ENCODE results near the gene IFNA13.

The IFNA13 gene

DNA sequence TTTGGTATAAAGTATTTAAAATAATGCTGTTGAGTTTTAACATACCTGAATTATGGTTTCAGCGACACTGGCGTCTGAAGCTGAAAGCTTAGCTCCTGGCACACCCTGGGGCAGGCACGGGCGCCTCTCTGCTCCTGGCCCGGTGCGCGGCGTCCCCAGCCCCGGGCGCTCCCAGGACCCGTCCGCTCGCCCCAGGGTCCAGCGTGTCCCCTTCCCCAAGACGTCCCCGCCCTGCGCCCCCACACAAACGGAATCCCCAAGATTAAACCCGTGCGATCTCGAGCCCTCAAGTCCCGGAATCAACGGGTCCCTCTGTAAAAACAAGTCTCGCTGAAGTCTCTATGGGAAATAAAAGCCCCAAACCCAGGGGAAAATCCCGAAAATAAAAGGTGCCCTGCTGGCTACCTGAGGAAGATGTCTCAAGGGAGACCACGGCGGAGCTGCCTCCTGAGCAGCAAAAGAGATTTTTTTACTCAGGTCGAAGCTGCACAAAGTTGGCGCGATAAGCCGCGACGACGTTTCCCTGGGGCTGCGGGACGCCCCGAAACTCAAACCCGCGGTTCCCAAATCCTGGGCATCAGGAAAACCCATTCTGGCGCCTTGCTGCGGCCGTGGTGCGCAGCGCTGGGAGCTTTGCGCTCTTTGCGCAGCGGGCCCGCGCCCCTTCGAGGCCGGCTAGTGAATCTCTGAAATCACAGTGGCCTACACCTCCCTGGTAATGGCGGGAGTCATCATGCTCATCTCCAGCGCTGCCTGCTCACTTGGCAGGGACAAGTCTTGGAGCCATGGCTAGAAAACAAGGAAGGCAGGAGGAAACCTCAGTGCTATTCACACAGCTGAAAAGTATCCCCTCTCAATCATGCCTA is 34.8 kb upstream of the IFNA13 start (continued):
- TF ChIP-seq ZNF221 (tag by site-specific recombination; IDR thresholded peaks at IDR 0.05; ENCODE audit: borderline replicate concordance), result no peak
- TF ChIP-seq ZBTB8A (tag by site-specific recombination; IDR thresholded peaks at IDR 0.05), result no peak
- no peak for TF ChIP-seq ZNF768 (tag by site-specific recombination; IDR thresholded peaks at IDR 0.05)
- TF ChIP-seq, protein P1, sequence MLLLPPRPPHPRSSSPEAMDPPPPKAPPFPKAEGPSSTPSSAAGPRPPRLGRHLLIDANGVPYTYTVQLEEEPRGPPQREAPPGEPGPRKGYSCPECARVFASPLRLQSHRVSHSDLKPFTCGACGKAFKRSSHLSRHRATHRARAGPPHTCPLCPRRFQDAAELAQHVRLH (tag by site-specific recombination; IDR thresholded peaks at IDR 0.05), result no peak
- no peak for TF ChIP-seq PRDM2 (tag by site-specific recombination; IDR thresholded peaks at IDR 0.05; ENCODE audit: borderline replicate concordance)
- TF ChIP-seq ZNF645 (tag by site-specific recombination; IDR thresholded peaks at IDR 0.05), result no peak
- TF ChIP-seq, protein P2, sequence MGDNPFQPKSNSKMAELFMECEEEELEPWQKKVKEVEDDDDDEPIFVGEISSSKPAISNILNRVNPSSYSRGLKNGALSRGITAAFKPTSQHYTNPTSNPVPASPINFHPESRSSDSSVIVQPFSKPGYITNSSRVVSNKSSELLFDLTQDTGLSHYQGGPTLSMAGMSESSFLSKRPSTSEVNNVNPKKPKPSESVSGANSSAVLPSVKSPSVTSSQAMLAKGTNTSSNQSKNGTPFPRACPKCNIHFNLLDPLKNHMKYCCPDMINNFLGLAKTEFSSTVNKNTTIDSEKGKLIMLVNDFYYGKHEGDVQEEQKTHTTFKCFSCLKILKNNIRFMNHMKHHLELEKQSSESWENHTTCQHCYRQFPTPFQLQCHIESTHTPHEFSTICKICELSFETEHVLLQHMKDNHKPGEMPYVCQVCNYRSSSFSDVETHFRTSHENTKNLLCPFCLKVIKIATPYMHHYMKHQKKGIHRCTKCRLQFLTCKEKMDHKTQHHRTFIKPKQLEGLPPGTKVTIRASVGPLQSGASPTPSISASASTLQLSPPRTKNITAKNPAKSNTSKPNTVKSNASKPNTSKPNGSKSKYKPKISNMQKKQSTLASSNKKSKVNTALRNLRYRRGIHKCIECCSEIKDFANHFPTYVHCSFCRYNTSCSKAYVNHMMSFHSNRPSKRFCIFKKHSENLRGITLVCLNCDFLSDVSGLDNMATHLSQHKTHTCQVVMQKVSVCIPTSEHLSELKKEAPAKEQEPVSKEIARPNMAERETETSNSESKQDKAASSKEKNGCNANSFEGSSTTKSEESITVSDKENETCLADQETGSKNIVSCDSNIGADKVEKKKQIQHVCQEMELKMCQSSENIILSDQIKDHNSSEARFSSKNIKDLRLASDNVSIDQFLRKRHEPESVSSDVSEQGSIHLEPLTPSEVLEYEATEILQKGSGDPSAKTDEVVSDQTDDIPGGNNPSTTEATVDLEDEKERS (tag by site-specific recombination; IDR thresholded peaks at IDR 0.05), result no peak
- TF ChIP-seq PRDM6 (tag by site-specific recombination; IDR thresholded peaks at IDR 0.05), result no peak
- no peak for TF ChIP-seq ZNF366 (tag by site-specific recombination; conservative IDR thresholded peaks at IDR 0.05)
- TF ChIP-seq ZBTB17 (tag by site-specific recombination; IDR thresholded peaks at IDR 0.05), result 0 out of 2 replicates have a peak, but pooled peaks have one; percentile 36
- no peak for TF ChIP-seq KLF8 (tag by site-specific recombination; IDR thresholded peaks at IDR 0.05)
- TF ChIP-seq ZNF473 (tag by site-specific recombination; IDR thresholded peaks at IDR 0.05), result no peak
- TF ChIP-seq ZNF558 (tag by site-specific recombination; IDR thresholded peaks at IDR 0.05), result no peak
- TF ChIP-seq ZNF610 (tag by site-specific recombination; IDR thresholded peaks at IDR 0.05; ENCODE audit: borderline replicate concordance), result no peak
- no peak for TF ChIP-seq IKZF3 (tag by site-specific recombination; IDR thresholded peaks at IDR 0.05)
- no peak for TF ChIP-seq KLF9 (tag by site-specific recombination; IDR thresholded peaks at IDR 0.05; ENCODE audit: low read depth)
- TF ChIP-seq BCL11B (tag by site-specific recombination; IDR thresholded peaks at IDR 0.05; ENCODE audit: low read depth), result no peak
